Measurements from ENCODE around the gene NDUFA12. TPM values are rescaled to one million over a fixed set of nuclear protein-coding genes. Genes with fewer than 3 reads are reported as not detected.

NDUFA12 gene
- total and polyA plus RNA-seq, 2 of the 4 experiments (the other 2 are of a cell fraction) = 116 to 135 TPM

- POLR2A ChIA-PET (ENCODE audit: unreplicated experiment) = no interaction called here
- no CpG with 5 or more reads among the region's 1 CpG for WGBS, 2 experiments (ENCODE audit: extremely low coverage in 2 of 2, insufficient read length in 1 of 2)
- H2BK20ac ChIP-seq (ENCODE audit: low read depth, low read length) = no peak overlapping the region
- DNase-seq (no peak), ATAC-seq (ENCODE audit: low read depth) (no peak)
- H3K9ac ChIP-seq (ENCODE audit: low read depth, low read length) = no peak overlapping the region
- H3K9me3 ChIP-seq (ENCODE audit: control insufficient read depth, insufficient read depth, low read length) = no peaks in the 10 kb centered on the region
- H3K56ac ChIP-seq (ENCODE audit: extremely low read depth, insufficient read depth, low read length) = no peak overlapping the region
- in situ Hi-C loops (cut with MboI; ENCODE audit: low sequenced_read_pairs) = no loop called here
- H3K4me3 ChIP-seq (ENCODE audit: insufficient read depth, low read depth, low read length) = no peak overlapping the region
- H3K14ac ChIP-seq (replicated peaks; ENCODE audit: low read depth, low read length) = no peak overlapping the region
- H3K27ac ChIP-seq (ENCODE audit: insufficient read depth, low read length) = no peak overlapping the region
- no peaks in the 10 kb centered on the region for H3K27me3 ChIP-seq (ENCODE audit: control insufficient read depth, insufficient read depth, low read length)
- H4K5ac ChIP-seq (ENCODE audit: low read depth, low read length) = no peak overlapping the region
- H4K91ac ChIP-seq (ENCODE audit: insufficient read depth, low read depth, low read length) = no peak overlapping the region
- no peak overlapping the region for H2AK5ac ChIP-seq (ENCODE audit: low read depth, low read length)
- H2AFZ ChIP-seq (replicated peaks; ENCODE audit: low read length, poor library complexity) = no peak overlapping the region
- H4K8ac ChIP-seq (ENCODE audit: low read depth in 2 of 2, low read length in 2 of 2) = no peak overlapping the region
- H2AK9ac ChIP-seq (replicated peaks; ENCODE audit: low read depth, low read length, poor library complexity) = no peak overlapping the region
- H2BK5ac ChIP-seq (ENCODE audit: low read depth, low read length, poor library complexity, severe bottlenecking) = no peak overlapping the region
- H3K36me3 ChIP-seq (ENCODE audit: control insufficient read depth, insufficient read depth, low read length) = peaks cover 7% of the 10 kb centered on the region
- CTCF ChIA-PET = no interaction called here
- no peak overlapping the region for H3K23ac ChIP-seq (ENCODE audit: low read depth, low read length)
- dilution Hi-C loops (cut with HindIII; ENCODE audit: low sequenced_read_pairs, unreplicated experiment) = no loop called here
- H3K4me2 ChIP-seq (ENCODE audit: low read depth, low read length) = no peak overlapping the region
- no peak overlapping the region for H2BK15ac ChIP-seq (ENCODE audit: low read depth, low read length)
- intact Hi-C loops (cut with micrococcal nuclease) = no loop called here
- H3K4ac ChIP-seq (ENCODE audit: low read depth, low read length) = no peak overlapping the region
- no peaks in the 10 kb centered on the region for H3K4me1 ChIP-seq (ENCODE audit: control insufficient read depth, insufficient read depth, low read length)
- BruUV-seq (replicated peaks) = no TSS peak
- no peaks in the 10 kb centered on the region for H3K9me1 ChIP-seq (ENCODE audit: insufficient read depth, low read length)
- H3K18ac ChIP-seq (ENCODE audit: low read depth, low read length) = no peak overlapping the region
- TF ChIP-seq CEBPB (IDR thresholded peaks at IDR 0.05; ENCODE audit: low read depth, low read length) = no peak
- no peak for TF ChIP-seq USF2 (IDR thresholded peaks at IDR 0.05; ENCODE audit: low read depth, low read length)
- TF ChIP-seq NFE2L2 (IDR thresholded peaks at IDR 0.05; ENCODE audit: low read depth, low read length) = no peak
- TF ChIP-seq MAZ (IDR thresholded peaks at IDR 0.05; ENCODE audit: borderline replicate concordance, low read depth, low read length) = no peak
- no peak for TF ChIP-seq BHLHE40 (IDR thresholded peaks at IDR 0.05; ENCODE audit: low read depth, low read length)
- H2BK120ac ChIP-seq (ENCODE audit: low read depth, low read length) = no peak overlapping the region
- H4K20me1 ChIP-seq (ENCODE audit: insufficient read depth, low read length) = no peaks in the 10 kb centered on the region
- H3K79me1 ChIP-seq (ENCODE audit: low read depth in 1 of 2, low read length in 2 of 2) = 0 out of 4 replicates have a peak, but pooled peaks cover 0 to 9% of the 10 kb centered on the region in 2 experiments
Observed at GRCh38 chr12:94970560-94970959, 32.9 kb downstream of the NDUFA12 start.
